GM18858 (cell line): Measurements from ENCODE around the gene MAPKBP1.
"Not testable (repeated sequence)": the region's sequence is repeated elsewhere in the genome, so short reads cannot be mapped to it uniquely, and the experiment has no call there.

Source experiments
- ATAC-seq: cut with Tn5 transposase; IDR thresholded peaks from one replicate; pipeline ENCODE4 v1.9.1; 2021; ENCODE audit not compliant: unreplicated experiment

MAPKBP1 gene

GRCh38 chr15:41825572-41826535 lies 51.6 kb downstream of the MAPKBP1 start:
- ATAC-seq = no peak

GRCh38 chr15:41827290-41827879 lies 53.1 kb downstream of the MAPKBP1 start:
- ATAC-seq = no peak

GRCh38 chr15:41827880-41828806 lies 53.9 kb downstream of the MAPKBP1 start, which contains the start of gene JMJD7:
JMJD7 (plus strand) TSS chr15:41828092; CDS start chr15:41828125, 33 bp downstream.
- ATAC-seq = peak; percentile 46

GRCh38 chr15:41828807-41829141 lies 54.5 kb downstream of the MAPKBP1 start:
- ATAC-seq = no peak

GRCh38 chr15:41829959-41830646 lies 55.8 kb downstream of the MAPKBP1 start:
- ATAC-seq = no peak

- ATAC-seq = not testable (repeated sequence)
These were observed 57.0 kb downstream of the MAPKBP1 start for GRCh38 chr15:41831291-41831690.

GRCh38 chr15:41832208-41832607 lies 57.9 kb downstream of the MAPKBP1 start:
- ATAC-seq = no peak

- ATAC-seq = no peak
These were observed 58.6 kb downstream of the MAPKBP1 start for GRCh38 chr15:41832875-41833274.

- no peak for ATAC-seq
These were observed 59.8 kb downstream of the MAPKBP1 start for GRCh38 chr15:41834096-41834495.

GRCh38 chr15:41836073-41836472 lies 61.8 kb downstream of the MAPKBP1 start:
- no peak for ATAC-seq

GRCh38 chr15:41836713-41837454 lies 62.6 kb downstream of the MAPKBP1 start:
- ATAC-seq = no peak

GRCh38 chr15:41838400-41838897 lies 64.2 kb downstream of the MAPKBP1 start, which contains the start of gene PLA2G4B:
PLA2G4B (plus strand) TSS chr15:41838847; CDS start chr15:41838914, 67 bp downstream.
- no peak for ATAC-seq

GRCh38 chr15:41839781-41840491 lies 65.7 kb downstream of the MAPKBP1 start:
- no peak for ATAC-seq

- no peak for ATAC-seq
These were observed 66.4 kb downstream of the MAPKBP1 start for GRCh38 chr15:41840673-41841072.

- ATAC-seq = no peak
These were observed 66.8 kb downstream of the MAPKBP1 start for GRCh38 chr15:41841131-41841530.

GRCh38 chr15:41842229-41842628 lies 67.9 kb downstream of the MAPKBP1 start:
- ATAC-seq = no peak

GRCh38 chr15:41843571-41843970 lies 69.3 kb downstream of the MAPKBP1 start:
- no peak for ATAC-seq

- ATAC-seq = no peak
These were observed 70.5 kb downstream of the MAPKBP1 start for GRCh38 chr15:41844814-41845213.

GRCh38 chr15:41847206-41847605 lies 72.9 kb downstream of the MAPKBP1 start:
- no peak for ATAC-seq
